PC-9 (cell line): ENCODE data around the gene NFIA. TPM values are rescaled to one million over a fixed set of nuclear protein-coding genes. Genes with fewer than 3 reads are reported as not detected.

Source experiments
- BruUV-seq: library from RNA; stranded (reverse); fragments of 400-500 nt; replicated peaks from 2 replicates; lab custom pipeline; 2021; lab: Mats Ljungman, UMichigan
- CTCF ChIA-PET: fragments of 300-600 bp; sonication (Branson Sonifier 250); formaldehyde crosslinking; loops from one replicate; lab custom pipeline; 2022; ENCODE audit warnings: antibody characterized with exemption; lab: Charles Lee
- POLR2A ChIA-PET: fragments of 300-600 bp; sonication (Branson Sonifier 250); formaldehyde crosslinking; loops from one replicate; lab custom pipeline; 2022; ENCODE audit warnings: antibody characterized with exemption; ENCODE audit not compliant: unreplicated experiment; lab: Charles Lee
- DNase-seq, 2 experiments: peaks; one replicate each; pipeline versions ENCODE4 v3.0.0 to v3.0.0-alpha.2; 2015 to 2022; ENCODE audit warnings: mixed read lengths in 1 of 2
- H2AFZ ChIP-seq: fragments of 200-600 bp; sonication (generic); 2 replicates; pipeline ENCODE4 v1.8.1; 2017; ENCODE audit warnings: antibody characterized with exemption
- H3F3A ChIP-seq: fragments of 200-600 bp; sonication (generic); 2 replicates; pipeline ENCODE4 v1.8.1; 2017; ENCODE audit warnings: antibody characterized with exemption, mild to moderate bottlenecking, low read depth; ENCODE audit not compliant: insufficient read depth
- H3K27ac ChIP-seq: fragments of 200-600 bp; sonication (generic); 2 replicates; pipeline ENCODE4 v1.6.1; 2016; ENCODE audit warnings: mixed run types
- H3K27me3 ChIP-seq: fragments of 200-600 bp; sonication (generic); 2 replicates; pipeline ENCODE4 v1.6.1; 2016; ENCODE audit warnings: low read depth, mixed run types; ENCODE audit not compliant: insufficient read depth
- H3K36me3 ChIP-seq: fragments of 200-600 bp; sonication (generic); 2 replicates; pipeline ENCODE4 v1.6.1; 2016; ENCODE audit warnings: low read depth, mixed run types
- H3K4me1 ChIP-seq: fragments of 200-600 bp; sonication (generic); replicated peaks from 2 replicates; pipeline ENCODE4 v1.6.1; 2016; ENCODE audit warnings: mixed run types; ENCODE audit not compliant: insufficient read depth
- H3K4me2 ChIP-seq: fragments of 200-600 bp; sonication (generic); 2 replicates; pipeline ENCODE4 v1.6.1; 2017; ENCODE audit warnings: mixed run types
- H3K4me3 ChIP-seq: fragments of 200-600 bp; sonication (generic); 2 replicates; pipeline ENCODE4 v1.6.1; 2016; ENCODE audit warnings: mixed run types
- H3K79me2 ChIP-seq: fragments of 200-600 bp; sonication (generic); 2 replicates; pipeline ENCODE4 v1.6.1; 2017; ENCODE audit warnings: low read depth, mixed run types
- H3K9me2 ChIP-seq: fragments of 200-600 bp; sonication (generic); 2 replicates; pipeline ENCODE4 v1.8.1; 2017; ENCODE audit warnings: mild to moderate bottlenecking; ENCODE audit not compliant: insufficient read depth
- H3K9me3 ChIP-seq: fragments of 200-600 bp; sonication (generic); 2 replicates; pipeline ENCODE4 v1.8.1; 2016; ENCODE audit warnings: low read depth; ENCODE audit not compliant: insufficient read depth
- H4K20me1 ChIP-seq: fragments of 200-600 bp; sonication (generic); 2 replicates; pipeline ENCODE4 v1.8.1; 2017; ENCODE audit not compliant: insufficient read depth
- CTCF ChIP-seq: fragments of 200-600 bp; sonication (generic); conservative IDR thresholded peaks from 2 replicates; pipeline ENCODE4 v1.6.1; 2017; ENCODE audit warnings: mixed run types, antibody characterized with exemption, mild to moderate bottlenecking, moderate library complexity
- EZH2 ChIP-seq: fragments of 200-600 bp; sonication (generic); IDR thresholded peaks from 2 replicates; pipeline ENCODE4 v1.8.0; 2017; ENCODE audit warnings: antibody characterized with exemption, low read depth
- intact Hi-C: fragments of 100-400 bp; cut with micrococcal nuclease; formaldehyde crosslinking; loops from one replicate; pipeline ENCODE4 v1.10.0; 2022; ENCODE audit not compliant: unreplicated experiment
- total RNA-seq: library from RNA; stranded (reverse); gene quantifications from 2 replicates; pipeline ENCODE4 v1.2.3, GENCODE V29; 2021

Gene NFIA
- total RNA-seq, 1 experiment from 2014 or later, result 26.7 TPM

GRCh38 chr1:61318319-61319125 lies 236.2 kb downstream of the NFIA start:
- H3K79me2 ChIP-seq, result no peaks in the 10 kb centered on the region
- no peaks in the 10 kb centered on the region for H3K36me3 ChIP-seq
- H3K4me2 ChIP-seq, result no peak overlapping the region
- H3K4me1 ChIP-seq, result peaks cover 25% of the 10 kb centered on the region
- intact Hi-C loops, result no loop called here
- no peak for TF ChIP-seq EZH2
- TF ChIP-seq CTCF, result no peak
- ChIA-PET POLR2A (interaction anchor here (0.7 kb wide), 1 partner anchor 346 kb away, joined by 6 read pairs; no protein-coding TSS in a partner anchor), CTCF (no interaction called here)
- no peaks in the 10 kb centered on the region for H3K9me3 ChIP-seq
- no peaks in the 10 kb centered on the region for H3K27me3 ChIP-seq
- no peak overlapping the region for H3K4me3 ChIP-seq
- no peak overlapping the region for H2AFZ ChIP-seq
- H3K27ac ChIP-seq, result no peak overlapping the region
- BruUV-seq, result no TSS peak
- peaks cover 22% of the 10 kb centered on the region for H3F3A ChIP-seq
- DNase-seq, result no peak
- H3K9me2 ChIP-seq, result no peaks in the 10 kb centered on the region
- H4K20me1 ChIP-seq, result no peaks in the 10 kb centered on the region

- CTCF ChIA-PET, result no interaction called here
- Histone ChIP-seq H3K36me3 (no peaks in the 10 kb centered on the region), H3F3A (peaks cover 23% of the 10 kb centered on the region), H3K4me3 (no peak overlapping the region), H3K4me1 (peaks cover 35% of the 10 kb centered on the region), H3K27me3 (no peaks in the 10 kb centered on the region), H3K9me3 (no peaks in the 10 kb centered on the region), H2AFZ (no peak overlapping the region), H4K20me1 (no peaks in the 10 kb centered on the region), H3K79me2 (no peaks in the 10 kb centered on the region), H3K9me2 (no peaks in the 10 kb centered on the region), H3K27ac (no peak overlapping the region), H3K4me2 (no peak overlapping the region)
- intact Hi-C loops, result loop anchor here (5.0 kb wide), 1 partner anchor 33 kb away; no protein-coding TSS in a partner anchor
- no TSS peak for BruUV-seq
- TF ChIP-seq CTCF (no peak), EZH2 (no peak)
- POLR2A ChIA-PET, result no interaction called here
- no peak for DNase-seq
Observed at GRCh38 chr1:61320575-61320974, 238.2 kb downstream of the NFIA start.

GRCh38 chr1:61322008-61322744 lies 239.8 kb downstream of the NFIA start:
- Histone ChIP-seq H3K27ac (peak overlapping the region; percentile 50), H3K9me3 (no peaks in the 10 kb centered on the region), H4K20me1 (no peaks in the 10 kb centered on the region), H3K79me2 (no peaks in the 10 kb centered on the region), H3K9me2 (no peaks in the 10 kb centered on the region), H3F3A (peaks cover 23% of the 10 kb centered on the region), H3K27me3 (no peaks in the 10 kb centered on the region), H3K4me1 (peaks cover 35% of the 10 kb centered on the region), H2AFZ (no peak overlapping the region), H3K4me2 (peak overlapping the region; percentile 62), H3K4me3 (no peak overlapping the region), H3K36me3 (no peaks in the 10 kb centered on the region)
- DNase-seq, result peak in 1 of 2 experiments; percentile 89
- no peak for TF ChIP-seq EZH2
- no peak for TF ChIP-seq CTCF
- CTCF ChIA-PET, result no interaction called here
- POLR2A ChIA-PET, result no interaction called here
- BruUV-seq, result no TSS peak
- intact Hi-C loops, result loop anchor here (5.0 kb wide), 1 partner anchor 35 kb away; no protein-coding TSS in a partner anchor
